Mammary epithelial cell (primary cell): Measurements from ENCODE around the gene ARSK.

Experiments
- EZH2 ChIP-seq: IDR thresholded peaks from 2 replicates; pipeline ENCODE4 v1.6.1; 2012; ENCODE audit warnings: low read length, inconsistent platforms, borderline replicate concordance
- TF ChIP-seq, protein P1 (sequence below), 2 donors: IDR thresholded peaks in 1 of 2; conservative IDR thresholded peaks in 1 of 2; 2 replicates each; pipeline ENCODE4 v1.5.1; 2011 to 2012; ENCODE audit warnings: inconsistent platforms in 2 of 2, low read length in 2 of 2, mild to moderate bottlenecking in 2 of 2, control low read depth in 1 of 2, low read depth in 1 of 2; ENCODE audit not compliant: insufficient read depth in 1 of 2; ENCODE audit errors: extremely low read depth in 1 of 2

DNA sequence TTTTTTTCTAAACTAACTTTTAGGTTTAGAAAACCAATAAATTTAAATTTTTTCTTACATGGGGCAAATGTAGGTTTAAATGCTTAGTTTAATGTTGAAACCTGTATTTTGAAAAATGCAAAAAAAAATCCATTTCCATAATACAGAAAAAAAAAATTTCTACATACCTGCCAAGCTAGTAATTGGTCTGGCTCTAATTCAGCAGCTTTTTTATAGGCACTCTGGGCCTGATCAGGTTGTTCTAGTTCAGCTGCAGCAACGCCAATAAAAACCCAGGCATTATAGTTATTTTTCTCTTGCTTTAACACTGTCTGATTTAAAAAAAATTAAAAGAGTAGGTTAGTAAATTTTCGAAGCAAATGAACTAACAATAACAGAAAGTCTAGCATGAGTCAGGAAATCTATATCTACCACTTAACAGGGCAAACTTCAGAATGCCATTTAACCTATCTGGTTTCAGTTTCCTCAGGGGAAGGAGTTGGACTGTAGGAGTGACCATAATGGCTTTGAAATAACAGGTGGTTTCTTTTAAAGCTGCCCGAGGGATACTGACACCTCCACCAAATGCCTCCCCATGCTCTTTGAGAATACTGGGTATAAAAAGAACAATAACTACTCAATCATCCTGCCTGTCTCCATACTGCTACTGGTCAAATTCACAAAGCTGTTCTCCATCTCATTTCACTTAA, 11.7 kb upstream of the ARSK start:
- TF ChIP-seq, protein P1, sequence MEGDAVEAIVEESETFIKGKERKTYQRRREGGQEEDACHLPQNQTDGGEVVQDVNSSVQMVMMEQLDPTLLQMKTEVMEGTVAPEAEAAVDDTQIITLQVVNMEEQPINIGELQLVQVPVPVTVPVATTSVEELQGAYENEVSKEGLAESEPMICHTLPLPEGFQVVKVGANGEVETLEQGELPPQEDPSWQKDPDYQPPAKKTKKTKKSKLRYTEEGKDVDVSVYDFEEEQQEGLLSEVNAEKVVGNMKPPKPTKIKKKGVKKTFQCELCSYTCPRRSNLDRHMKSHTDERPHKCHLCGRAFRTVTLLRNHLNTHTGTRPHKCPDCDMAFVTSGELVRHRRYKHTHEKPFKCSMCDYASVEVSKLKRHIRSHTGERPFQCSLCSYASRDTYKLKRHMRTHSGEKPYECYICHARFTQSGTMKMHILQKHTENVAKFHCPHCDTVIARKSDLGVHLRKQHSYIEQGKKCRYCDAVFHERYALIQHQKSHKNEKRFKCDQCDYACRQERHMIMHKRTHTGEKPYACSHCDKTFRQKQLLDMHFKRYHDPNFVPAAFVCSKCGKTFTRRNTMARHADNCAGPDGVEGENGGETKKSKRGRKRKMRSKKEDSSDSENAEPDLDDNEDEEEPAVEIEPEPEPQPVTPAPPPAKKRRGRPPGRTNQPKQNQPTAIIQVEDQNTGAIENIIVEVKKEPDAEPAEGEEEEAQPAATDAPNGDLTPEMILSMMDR (conservative IDR thresholded peaks at IDR 0.05 in 1 of 2, IDR thresholded peaks at IDR 0.05 in 1 of 2; ENCODE audit: extremely low read depth in 1 of 2, insufficient read depth in 1 of 2, low read depth in 1 of 2, low read length in 2 of 2): no peak
- TF ChIP-seq EZH2: no peak
